NCI-H1048 (cell line): ENCODE results near the gene SPC24.

Experiments used
- DNase-seq: peaks from one replicate; lab custom pipeline; 2025; lab: John Stamatoyannopoulos, UW

Gene SPC24, protein sequence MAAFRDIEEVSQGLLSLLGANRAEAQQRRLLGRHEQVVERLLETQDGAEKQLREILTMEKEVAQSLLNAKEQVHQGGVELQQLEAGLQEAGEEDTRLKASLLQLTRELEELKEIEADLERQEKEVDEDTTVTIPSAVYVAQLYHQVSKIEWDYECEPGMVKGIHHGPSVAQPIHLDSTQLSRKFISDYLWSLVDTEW

DNA sequence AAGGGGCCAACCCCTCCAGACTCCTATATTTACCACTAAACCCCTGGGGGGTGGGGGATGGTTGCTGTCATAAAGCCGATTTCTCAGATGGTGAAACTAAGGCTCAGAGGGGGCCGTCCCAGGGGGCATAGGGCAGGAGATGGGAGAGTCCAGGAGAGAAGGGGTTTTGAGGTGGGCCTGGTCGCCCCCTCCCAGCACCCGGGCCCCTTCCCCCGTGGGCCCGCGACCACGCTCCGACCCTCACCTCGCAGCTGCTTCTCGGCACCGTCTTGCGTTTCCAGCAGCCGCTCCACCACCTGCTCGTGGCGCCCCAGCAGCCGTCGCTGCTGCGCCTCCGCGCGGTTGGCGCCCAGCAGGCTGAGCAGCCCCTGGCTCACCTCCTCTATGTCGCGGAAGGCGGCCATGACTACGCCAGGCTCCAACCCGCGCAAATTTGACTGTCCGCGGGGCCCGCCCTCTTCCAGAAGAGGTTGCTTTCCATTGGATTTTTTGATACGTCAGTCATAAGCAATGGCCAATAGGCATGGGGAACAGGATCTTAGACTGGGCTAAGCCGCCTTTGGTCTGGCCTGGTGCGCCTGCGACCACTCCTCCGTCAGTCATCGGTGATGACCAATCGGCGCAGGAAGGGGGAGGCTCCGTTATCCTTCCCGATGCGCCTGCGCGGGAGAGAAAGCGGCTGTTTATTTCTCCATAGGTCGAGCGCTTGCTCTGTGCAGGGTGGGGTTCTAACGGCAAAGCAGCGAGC is at the start of gene SPC24:
TSS of gene SPC24 (minus strand) at position 410 of the 748 bp plus-strand sequence. CDS start at position 404, 6 bp downstream.
- DNase-seq: peak; percentile 95

DNA sequence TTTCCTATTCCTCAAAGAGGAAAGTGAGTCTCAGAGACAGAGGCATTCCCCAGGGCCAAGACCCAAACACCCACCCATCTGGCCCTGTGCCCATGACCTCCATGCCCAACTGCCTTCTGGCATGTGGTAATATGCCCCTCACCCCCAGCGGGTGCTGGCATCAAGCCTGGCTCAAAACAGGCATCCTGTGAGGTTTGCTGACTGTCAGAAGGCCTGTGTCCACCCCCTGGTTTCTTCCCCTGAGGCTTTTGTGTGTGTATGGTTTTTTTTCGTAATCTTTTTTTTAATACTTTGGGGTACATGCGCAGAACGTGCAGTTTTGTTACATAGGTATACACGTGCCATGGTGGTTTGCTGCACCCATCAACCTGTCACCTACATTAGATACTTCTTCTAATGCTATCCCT is 49.4 kb upstream of the SPC24 start:
- no peak for DNase-seq

DNA sequence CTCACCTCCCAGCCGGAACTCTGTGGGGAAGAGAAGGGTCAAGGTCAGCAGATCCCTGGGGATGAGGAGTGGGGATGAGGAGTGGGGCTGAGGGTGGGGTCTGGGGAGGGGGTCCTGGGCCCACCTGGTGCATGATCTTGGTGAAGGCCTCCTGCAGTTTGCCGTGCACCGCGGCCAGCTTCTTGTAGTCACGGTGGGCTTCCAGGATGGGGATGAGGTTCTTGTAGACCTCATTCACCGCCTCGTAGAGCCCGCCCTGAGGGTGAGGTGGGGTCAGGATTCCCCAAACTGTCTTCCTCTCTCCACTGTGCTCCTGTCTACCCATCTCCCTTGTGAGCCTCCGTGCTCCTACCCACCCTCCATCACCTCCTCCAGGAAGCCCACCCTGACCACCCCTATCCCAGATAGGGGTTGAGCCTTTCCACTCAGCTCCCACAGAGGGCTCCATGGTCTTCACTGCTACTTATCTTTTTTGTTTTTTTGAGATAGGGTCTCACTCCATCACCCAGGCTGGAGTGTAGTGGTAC is 48.6 kb upstream of the SPC24 start:
- no peak for DNase-seq

DNA sequence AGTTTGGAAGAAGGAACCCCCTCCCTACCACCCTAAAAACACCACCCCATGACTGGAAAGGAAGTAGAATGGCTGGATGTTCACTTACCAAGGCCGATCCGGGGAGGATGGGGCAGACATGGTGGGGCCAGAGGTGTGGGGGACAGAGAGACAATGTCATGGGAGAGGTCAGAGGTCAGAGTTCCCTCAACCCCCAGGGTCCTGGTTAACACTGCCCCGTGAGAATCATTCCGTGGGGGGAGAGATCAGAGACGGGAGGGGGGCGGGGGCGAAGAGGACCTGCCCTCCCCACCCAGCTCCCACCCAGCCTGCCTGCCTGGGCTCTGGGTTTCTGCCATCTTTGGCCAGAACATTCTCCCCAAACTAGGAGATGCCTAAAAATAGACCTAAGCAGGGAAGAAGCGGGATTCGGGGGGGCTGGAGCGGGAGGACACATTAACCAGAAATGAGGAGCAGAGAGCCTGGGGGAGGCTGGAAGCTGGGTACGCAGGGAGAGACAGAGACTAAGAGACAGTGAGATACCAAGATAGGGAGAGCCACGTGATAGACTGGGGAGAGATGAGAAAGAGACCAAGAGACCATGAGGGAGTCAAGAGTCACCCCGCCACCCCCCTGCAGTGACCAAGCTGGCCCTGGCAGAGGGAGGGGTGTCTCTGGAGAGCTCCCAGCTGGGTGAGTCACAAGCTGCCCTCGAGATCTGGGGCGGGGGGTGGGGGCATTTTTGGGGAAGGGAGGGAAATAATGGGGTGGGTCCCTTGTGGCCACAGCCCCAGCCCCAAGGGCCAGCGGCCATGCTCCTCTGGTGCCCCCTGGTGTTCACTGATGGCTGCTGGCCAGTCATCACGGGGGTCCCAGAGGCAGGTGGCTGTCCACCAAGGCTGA is 47.9 kb upstream of the SPC24 start:
- DNase-seq: no peak

DNA sequence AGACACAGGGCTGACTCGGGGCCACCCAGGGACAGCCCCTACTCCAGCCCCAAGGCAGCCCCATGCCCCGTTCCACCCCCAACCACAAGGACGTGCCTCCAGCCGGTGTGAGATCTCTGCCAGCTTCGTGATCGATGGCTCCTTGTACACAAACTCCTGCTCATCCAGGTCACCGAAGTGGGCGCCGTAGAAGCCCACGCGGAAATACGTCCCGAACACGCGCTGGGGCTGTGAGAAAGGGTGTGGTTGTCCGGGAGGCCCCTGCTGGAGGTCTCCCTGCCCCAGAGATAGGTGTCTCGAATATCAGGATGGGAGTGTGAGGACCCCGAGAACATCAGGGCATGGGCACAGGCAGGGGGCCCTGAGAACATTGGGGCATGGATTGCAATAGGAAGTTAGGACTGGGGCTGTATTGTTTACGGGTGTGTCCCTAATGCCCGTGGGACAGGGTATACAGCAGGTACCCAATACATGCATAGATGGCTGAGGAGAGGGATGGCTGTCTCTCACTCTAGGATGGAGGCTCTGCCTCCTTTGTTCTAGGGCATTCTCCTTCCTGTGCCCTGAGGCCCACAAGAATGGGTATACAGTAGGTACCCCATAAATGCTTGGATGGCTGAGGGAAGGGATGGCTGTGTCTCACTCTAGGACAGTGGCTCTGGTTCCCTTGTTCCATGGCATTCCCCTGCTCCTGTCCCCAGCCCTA is 47.1 kb upstream of the SPC24 start:
- no peak for DNase-seq

DNA sequence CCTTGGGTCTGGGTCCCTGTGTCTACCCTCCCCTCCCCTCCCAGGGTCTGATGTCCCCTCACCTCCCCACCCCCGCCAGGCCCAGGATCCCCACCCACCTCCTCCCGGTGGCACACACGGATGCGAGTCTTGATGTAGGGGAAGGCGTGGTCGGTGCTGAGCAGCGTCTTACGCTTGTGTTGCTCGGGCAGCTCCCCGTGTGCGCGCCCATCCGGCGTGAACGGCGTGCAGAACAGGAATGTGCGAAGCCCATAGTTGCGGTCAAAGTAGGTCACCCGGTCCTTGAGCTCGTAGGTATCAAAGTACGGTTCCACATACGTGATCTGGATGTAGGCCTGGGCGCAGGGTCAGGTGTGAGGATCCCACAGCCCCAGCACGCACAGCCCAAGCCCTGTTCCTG is 46.2 kb upstream of the SPC24 start:
- DNase-seq: no peak

DNA sequence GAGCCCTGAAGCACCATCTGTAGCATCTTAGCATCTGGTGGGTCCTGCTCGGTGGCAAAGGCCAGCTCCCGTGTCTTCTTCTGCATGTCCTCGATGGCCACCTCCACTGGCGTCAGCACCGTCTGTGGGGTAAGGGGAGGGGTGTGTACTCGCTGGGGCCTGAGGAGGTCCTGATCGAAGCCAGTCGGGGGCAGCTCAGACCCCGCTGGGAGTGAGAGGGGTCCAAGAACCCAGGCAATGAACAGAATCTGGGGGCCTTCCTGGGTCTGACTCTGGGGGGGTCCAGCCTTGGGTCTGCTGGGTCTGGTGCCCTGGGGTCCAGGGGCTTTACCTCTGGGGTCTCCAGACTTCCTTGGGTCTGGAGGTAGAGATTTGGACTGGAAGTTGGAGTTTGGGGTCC is 45.3 kb upstream of the SPC24 start:
- no peak for DNase-seq

DNA sequence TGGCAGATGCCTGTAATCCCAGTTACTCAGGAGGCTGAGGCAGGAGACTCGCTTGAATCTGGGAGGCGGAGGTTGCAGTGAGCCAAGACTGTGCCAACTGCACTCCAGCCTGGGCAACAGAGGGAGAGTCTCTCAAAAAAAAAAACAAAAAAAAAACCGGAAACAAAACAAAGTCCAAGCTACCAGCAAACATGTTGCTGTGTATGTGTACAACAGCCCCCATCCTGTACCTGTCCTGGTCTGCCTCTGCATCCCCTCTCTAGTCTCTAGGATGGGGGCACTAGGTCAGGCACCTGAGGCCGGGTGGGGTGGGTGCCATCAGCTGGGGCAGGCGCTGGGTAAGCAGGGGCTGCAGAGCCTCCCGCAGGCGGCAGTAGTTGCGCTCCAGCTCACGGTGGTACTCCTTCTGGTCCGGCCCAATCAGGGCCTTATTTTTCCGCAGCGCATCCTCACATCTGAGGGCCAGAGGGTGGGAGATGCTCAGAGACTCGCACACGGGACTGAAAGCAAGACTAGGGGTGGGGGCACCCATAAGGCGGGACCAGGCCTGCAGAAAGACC is 44.5 kb upstream of the SPC24 start:
- no peak for DNase-seq

DNA sequence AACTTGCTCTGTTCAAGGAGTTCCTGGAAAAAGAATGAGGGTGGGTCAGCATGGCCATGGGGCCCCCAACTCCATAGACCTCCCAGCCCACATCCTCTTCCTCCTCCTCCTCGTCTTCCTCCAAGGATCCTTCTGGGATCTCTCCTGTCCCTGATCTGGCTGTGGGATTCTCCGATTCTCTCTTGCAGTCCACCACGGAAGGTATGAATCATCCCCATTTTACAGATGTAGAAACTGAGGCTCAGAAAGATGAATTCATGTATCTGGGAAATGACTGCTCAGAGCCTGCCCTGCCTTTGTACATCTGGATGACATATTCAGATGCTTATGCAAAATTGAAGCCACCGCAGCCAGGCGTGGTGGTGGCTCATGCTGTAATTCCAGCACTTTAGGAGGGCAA is 43.9 kb upstream of the SPC24 start:
- DNase-seq: no peak

DNA sequence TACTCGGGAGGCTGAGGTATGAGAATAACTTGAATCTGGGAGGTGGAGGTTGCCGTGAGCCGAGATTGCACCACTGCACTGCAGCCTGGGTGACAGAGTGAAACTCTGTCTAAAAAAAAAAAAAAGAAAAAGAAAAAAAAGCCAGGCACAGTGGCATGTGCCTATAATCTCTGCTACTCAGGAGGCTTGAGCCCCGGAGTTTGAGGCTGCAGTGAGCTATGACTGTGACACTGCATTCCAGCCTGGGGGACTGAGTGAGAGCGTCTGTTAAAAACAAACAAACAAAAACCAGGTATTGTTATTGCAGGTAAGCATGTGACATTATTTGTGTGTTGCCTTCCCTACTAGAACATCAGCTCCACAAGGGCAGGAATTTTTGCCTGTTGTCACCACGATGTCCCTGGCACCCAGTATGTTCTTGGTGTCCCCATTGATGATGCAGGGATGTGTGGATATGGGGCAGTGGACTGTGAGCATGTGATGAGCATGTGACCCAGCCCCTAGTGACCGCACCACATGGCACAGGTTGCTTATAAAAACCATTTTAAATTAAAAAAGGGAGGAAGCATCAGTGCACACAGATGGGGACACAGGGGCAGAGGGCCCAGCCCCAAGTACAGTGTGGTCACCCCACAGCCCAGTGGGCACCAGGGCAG is 43.3 kb upstream of the SPC24 start:
- DNase-seq: no peak

DNA sequence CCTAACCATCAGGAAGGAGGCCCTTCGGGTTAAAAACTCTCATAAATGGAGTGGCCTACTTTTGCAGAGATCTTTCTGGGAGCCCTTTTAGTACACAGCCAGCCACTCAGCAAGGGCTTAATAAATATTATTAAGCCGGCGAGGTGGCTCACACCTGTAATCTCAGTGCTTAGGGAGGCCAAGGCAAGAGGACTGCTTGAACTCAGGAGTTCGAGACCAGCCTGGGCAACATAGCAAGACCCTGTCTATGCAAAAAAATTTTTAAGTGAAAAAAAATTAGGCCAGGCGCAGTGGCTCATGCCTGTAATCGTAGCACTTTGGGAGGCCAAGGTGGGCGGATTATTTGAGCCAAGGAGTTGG is 42.6 kb upstream of the SPC24 start:
- DNase-seq: no peak

DNA sequence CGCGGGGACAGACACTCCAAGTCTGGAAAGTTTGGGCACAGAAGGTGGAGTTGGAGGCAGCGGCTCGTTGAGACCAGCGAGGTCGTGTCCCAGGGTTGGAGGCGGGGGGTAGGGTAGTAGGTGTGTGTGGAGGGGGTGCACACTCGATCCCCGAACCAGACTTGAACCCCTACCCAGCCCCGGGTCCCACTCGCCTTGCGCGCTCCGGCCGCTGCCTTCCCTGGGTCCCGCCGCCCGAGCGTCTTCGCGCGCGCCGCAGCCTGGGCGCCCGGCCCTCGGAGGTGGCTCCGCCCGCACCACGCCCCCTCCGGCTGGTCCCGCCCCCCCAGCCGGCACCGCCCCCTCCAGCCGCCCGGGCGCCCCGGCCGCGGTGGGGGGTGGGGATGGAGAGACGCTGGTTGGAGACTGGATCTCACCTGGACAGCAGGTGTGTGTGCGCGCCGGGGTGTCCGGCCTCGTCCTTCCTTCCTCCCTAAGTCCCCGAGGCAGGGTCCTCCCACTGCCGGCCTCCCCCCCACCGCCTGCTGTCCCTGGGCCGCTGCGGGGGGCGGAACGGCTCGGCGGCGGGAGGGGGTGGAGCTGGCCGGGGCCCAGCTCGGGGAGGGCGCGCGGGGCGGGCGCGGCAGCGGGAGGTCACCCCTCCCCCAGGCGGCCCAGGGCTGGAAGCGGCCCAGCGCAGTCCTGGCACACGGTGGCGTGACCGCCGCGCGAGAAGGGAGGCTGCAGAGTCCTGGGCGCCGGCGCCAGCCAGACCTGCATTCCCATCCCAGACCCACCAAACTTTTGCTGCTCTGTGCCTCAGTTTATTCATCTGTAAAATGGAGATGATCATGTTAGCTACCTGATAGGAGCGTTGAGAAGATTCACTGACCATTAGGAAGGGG is 42.0 kb upstream of the SPC24 start, which contains the start of gene KANK2:
TSS of gene KANK2 (minus strand) at position 255 of the 884 bp plus-strand sequence. CDS start 3,034 bp downstream, outside the sequence.
- peak; percentile 54 for DNase-seq

DNA sequence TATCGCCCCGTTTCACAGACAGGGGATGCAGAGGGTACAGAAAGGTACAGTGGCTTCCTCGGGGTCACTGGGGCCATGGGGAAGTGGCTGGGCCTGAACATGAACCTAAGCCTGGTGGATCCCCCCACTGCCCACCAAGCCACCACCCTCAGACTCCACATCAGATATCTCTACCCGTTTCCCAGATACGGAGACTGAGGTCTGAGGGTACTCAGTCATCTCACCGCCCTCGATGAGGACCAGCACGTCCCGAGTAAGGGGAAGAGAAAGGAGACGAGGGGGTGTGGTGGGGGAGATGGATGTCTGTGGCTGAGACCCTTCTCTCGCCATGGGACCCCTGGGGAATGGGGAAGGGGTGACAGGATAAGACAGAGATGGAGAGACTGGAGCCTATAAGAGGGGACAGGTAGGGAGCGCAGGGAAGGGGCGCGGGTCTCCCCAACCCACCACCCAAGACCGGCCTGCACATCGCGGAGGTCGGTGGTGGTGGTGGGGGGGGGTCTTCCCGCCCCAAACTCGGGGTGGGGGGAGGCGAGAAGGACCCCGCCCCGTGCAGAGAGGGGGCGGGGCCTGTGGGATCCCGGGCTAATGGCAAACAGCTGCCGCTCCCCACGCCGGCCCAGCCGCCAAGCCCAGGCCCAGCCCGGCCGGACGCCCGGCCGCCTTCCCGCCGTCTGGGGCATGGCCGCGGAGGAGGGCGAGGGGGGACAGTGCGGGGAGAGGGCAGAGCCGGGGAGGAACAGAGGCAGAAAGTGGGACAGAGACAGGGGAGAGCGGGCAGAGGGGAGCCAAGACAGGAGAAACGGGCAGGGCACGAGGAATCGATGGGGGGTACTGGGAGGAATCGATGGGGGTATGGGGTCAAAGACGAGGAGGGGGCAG is 41.1 kb upstream of the SPC24 start:
- DNase-seq: no peak

DNA sequence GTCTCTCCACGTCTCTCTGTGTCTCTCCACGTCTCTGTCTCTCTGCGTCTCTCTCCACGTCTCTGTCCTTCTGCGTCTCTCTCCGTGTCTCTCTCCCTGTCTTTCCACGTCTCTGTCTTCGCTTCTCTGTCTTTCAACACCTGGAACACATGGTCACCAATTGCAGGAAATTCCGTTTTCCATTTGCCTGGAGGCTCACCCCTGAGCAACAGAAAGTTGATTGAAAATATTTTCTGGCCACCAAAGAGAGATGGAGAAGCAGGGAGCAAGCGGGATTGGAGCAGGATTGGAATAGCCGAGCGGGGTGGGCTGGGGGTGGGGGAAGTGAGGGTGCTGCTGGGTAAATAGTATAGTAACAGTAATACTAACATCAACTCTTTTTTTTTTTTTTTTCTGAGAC is 40.1 kb upstream of the SPC24 start:
- DNase-seq: no peak

DNA sequence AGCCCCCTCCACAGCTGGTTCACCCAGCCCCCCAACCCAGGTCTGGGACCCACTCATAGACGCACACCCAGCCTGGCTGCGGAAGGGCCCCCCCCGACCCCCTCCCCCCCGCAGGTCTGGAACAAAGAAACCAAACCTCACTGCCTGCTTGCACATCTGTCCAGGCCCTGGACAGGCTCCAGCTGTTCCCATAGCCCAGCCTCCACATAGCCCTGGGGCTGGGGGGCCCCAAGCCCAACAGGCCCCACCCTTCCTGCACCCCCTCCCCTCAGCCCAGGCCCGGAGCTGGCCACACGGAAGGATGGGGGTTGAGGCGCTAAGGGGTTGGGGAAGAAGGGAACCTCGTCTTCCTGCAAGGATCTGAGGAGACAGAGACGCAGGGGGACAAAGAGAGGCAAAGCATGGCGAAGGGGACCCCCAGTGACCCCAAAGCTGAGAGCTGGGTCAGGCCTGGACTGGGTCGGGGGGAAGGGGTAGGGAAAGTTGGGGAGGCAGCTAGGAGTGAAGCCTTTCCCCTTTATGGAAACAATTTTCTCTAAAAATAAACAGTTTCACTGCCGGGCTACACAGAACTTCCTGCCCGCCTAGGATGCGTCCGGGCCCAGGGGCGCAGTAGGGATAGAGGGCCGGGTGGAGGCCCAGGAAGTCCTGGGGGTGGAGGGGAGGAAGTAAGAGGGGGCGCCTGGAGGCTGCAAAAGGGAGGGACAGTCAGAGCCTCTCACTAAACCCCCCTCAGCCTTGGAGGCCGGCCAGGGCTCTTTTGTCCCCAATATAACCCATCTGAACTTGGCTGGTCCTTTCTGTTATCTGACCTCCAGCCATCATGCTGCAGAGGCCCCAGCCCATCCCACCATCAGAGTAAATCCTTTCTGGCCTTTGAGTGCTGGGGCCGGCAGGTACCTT is 39.3 kb upstream of the SPC24 start:
- DNase-seq: no peak

DNA sequence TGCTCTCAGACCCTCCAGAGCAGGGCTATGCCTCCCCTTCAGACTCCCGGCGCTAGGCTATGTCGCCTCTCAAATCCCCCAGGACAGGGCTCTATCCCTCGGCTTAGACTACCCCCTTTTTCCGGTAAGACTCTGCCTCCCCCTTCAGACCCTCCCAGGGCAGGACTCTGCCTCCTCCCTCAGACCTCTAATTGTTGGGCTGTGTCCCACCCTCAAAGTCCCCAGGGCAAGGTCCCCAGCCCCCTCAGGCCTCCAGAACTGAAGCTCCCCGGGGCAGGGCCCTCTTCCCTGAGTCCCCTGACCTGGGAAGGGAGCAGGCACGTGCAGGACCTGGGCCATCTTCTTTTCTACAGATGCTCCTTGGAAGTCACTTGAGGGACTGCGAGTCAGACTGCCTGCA is 38.6 kb upstream of the SPC24 start:
- DNase-seq: no peak

DNA sequence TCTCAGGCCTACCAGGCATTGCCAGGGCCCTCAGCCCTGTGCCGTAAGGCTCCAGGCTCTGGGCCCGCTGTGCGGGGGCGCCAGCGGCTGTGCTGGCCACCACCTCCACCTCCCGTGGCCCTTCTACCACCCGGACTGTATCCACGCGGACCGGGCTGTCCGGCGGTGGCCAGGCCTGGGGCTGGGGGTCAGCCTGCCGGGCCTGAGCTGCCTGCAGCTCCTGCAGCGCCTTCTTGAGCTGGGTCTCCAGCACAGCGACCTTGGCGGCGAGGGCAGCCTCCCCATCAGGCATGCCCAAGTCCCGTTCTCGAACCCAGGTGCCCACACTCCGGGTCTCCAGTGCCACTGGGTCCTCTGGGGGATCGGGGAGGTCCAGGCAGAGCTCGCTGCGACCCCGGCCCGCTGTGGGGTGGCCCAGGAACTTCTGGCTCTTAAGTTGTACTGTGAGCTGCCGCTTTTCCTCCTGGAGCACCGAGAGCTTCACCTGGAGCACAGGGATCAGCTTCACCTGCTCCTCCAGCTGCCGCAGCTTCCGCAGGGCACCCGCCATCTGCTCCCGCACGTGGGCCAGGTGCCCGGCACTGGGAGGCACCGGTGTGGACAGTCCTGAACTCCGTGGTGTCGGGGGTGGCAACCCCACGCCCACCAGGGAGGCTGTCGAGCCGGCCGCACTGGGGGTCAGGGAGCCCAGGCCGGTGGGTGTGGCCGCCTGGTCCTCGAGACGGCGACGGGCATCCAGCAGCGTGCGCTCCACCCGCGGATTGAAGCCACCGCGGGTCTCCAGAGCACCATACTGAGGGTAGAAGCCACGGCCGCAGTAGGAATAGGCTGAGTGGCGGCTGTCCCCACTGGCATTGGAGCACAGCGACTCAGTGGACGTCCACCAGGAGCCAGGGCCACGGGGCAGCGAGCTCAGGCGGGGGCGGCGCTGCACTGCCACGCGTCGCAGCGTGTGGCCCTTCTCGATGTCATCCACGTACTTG is 37.7 kb upstream of the SPC24 start:
- no peak for DNase-seq
